HG03354 (cell line): ENCODE data around the gene NTN3.
"Not testable (repeated sequence)": the region's sequence is repeated elsewhere in the genome, so short reads cannot be mapped to it uniquely, and the experiment has no call there.

Experiments used
- ATAC-seq: cut with Tn5 transposase; IDR thresholded peaks from one replicate; pipeline ENCODE4 v1.9.1; 2021; ENCODE audit warnings: mild to moderate bottlenecking; ENCODE audit not compliant: unreplicated experiment, poor library complexity, severe bottlenecking

NTN3 gene

DNA sequence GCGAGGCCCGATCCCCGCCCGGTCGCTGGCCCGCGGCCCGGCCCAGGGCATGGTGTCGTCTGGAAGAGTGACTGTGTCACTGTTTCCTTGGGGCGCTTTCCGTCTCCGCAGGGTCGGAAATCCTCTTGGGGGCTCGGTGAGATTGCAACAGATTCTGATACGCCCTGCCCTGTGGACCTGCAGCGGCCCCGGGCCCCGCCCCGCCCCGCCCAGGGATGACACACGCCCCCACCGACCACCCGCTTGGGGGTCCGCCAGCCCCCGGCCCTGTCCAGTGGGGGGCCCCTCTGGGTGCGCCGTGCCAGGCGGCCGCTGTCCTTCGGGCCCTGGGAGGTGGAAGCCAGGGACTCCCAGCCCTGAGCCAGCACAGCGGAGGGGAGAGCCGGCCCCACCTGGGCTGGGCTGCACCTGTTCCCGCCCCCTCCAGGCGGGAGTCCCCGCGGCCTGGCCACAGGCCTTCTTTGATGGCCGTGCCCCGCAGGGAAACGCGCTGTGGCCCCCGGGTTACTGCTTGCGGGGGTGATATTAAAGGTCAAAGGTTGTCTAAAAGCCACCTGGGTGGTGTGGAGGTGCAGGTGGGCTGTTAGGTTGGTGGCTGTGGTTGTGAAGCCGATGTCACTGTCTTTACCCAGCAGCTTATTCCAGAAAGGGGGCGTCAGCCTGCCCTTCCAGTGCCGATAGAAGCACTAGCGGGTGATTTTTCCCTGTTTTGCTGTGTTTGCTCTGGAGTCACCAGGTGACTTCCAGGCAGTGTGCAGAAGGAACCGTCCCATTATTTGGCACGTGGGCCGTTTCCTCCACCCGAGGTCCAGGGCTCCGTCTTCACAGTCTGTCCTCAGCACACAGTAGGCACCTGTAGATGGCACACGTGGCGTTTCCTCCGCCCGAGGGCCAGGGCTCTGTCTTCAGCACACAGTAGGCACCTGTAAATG, 4.6 kb downstream of the NTN3 start:
- peak; percentile 9 for ATAC-seq

DNA sequence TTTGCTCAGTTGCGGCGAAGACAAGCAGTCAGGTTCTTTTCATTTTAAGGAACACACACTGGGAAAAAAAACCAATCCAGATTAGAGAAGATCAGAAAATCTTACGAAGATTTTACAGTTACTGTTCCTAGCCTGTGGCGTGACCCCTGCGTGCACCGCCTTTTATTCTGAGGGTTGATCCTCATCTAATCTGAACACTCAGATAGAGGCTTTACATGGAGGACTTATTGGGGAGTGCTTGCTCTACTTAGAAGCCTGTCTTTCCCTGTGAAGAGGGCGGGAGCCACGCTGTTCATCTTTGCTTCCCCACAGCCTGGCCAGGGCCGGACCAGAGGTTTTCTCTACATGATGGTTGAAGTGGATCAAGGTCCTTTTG, 5.2 kb downstream of the NTN3 start:
- no peak for ATAC-seq

DNA sequence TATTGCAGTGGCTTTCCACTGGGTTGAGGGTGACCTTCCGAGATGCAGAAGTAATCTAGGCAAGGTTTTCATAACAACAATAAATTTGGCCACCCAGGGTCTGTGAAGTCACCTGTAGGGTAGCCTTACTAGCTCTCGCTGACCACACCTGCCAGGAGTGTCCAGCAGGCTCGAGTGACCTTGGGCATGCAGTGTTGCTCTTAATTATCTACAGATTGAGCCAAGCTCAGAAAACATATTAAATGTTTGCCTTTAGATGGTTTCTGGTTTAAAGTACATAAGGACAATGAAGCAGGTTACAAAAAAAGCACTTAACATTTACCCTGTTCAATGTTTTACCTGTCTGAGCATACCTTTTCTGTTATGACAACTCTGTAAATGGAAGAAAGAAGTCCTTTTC, 5.6 kb downstream of the NTN3 start:
- ATAC-seq = no peak

DNA sequence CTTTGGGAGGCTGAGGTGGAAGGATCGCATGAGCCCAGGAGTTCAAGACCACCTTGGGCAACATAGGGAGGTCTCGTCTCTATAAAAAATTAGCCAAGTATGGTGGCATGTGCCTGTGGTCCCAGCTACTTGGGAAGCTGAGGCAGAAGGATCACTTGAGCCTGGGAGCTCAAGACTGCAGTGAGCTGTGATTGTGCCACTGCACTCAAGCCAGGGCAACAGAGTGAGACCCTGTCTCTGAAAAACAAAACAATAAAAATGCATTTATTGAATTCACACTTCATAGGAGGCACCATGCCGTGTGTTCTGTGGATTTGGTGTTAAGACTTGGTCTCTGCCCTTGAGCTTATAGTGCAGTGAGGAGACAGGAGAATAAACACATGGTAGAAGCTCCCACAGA, 6.2 kb downstream of the NTN3 start:
- no peak for ATAC-seq

DNA sequence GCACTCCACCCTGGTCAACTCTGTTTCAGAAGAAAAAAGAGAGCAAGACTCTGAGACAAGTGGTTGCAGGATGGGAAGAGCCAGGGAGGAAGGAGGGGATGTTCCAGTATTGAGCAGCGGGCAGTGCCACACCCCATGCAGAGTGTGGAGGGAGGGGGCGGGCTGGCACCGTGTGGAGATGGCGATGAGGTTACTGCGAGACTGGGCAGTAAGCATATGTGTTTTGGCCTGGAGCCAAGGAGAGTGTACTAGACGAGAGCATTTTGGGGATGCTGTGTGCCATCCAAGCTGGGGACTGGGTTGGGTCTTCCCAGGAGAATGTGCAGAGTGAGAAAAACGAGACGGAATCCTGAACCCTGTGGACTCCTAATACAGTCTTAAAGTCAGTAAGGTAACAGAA, 7.2 kb downstream of the NTN3 start:
- no peak for ATAC-seq

DNA sequence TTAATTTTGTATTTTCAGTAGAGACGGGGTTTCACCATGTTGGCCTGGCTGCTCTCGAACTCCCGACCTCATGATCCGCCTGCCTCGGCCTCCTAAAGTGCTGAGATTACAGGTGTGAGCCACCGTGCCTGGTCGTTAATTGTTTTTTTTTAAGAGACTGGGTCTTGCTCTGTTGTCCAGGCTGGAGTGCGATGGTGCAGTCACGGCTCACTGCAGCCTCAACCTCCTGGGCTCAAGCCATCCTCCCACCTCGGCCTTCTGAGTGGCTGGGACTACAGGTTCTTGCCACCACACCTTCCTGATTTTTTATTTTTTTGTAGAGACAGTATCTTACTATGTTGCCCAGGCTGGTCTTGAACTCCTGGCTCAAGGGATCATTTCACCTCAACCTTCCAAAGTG, 8.9 kb downstream of the NTN3 start:
- ATAC-seq = not testable (repeated sequence)

DNA sequence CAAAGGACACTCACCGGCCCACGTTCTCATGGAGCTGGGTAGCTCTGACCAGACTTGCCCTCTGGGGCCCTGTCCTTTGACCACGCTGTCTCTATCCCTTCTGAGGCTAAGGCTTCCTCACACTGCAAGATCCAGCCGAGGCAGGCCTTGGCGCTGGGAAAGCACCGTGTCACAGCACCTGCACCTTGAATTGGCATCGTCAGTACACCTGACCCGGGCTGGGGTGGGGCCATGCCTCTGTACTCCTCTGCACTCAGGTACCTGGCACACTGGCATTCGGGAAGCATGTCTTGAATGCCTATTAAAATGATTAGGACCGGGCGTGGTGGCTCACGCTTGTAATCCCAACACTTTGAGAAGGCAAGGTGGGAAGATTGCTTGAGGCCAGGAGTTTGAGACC, 9.9 kb downstream of the NTN3 start:
- ATAC-seq = no peak

DNA sequence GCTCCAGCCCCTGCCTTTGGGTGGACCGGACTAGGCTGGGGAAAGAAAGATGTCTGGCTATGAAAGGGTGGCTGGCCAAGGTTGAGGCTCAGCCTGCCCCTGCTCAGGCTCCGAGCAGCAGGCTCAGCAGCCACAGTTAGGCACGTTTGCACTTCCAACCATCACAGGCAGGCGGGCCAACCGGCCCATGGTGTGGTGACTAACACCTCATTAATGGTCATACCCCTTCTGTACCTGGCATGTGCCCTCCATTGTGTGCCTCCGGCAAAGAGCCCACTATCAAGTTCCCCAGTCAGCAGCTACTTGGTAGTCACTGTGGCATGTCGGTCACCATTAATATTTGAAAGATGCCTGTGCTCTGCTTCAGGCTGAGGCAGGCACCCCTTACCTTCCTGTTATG, 10.6 kb downstream of the NTN3 start:
- ATAC-seq = no peak

DNA sequence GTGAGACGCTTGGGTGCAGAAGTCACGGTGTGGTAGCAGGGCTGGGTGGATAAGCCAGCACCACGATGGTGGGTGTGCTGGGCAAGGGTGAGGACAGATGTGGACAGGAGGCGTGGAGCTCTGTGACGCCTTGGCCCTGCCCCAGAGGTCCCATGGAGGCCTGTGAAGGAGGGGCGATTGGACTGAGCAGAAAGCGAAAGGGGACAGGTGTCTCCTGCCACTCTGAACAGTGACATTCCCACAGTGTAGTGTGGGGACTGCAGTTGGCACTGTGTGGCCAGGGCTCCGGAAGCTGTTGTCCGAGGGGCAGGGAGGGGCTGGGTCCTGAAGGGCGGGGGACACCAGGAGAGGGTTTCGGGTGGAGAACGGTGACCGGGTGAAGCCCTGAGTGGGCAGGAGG, 11.2 kb downstream of the NTN3 start:
- ATAC-seq = no peak

DNA sequence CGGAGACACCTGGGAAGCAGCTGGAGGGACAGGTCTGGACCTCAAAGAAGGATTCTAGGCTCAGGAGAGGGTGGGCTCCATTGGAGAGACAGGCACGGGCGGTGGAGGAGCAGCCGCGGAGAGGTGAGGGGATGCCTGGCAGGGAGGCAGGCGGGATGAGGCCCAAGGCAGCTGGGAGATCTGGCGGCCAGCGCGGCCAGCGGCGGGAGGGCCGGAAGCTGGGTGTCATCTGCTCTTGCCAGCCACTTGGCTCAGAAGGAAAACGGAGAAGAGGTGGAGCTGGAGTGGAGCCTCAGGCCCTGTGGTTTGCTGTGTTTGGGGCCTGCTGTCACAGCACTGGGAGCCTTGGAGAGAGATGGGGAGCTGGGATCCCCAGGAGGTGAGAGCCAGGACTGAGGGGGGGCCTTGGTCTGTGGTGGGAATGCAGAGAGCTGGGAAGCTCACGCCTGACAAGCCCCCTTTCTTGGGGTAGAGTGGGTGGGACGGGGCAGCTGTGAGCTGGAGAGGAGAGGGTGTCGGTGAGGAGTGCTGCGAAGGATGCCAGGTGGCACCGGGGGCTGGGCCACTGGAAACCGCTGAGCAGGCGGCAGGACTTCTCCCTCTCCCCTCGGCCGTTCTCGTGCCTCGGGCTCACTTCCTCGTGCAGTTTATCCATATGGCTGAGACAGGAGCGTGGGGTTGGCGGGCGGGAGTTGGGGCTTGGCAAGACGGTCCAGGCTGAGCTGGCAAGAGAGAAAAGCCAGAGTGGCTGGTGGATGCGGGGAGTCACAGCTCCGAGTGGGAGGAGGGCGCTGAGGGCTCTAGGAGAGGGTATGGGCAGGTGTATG, 11.8 kb downstream of the NTN3 start:
- no peak for ATAC-seq

DNA sequence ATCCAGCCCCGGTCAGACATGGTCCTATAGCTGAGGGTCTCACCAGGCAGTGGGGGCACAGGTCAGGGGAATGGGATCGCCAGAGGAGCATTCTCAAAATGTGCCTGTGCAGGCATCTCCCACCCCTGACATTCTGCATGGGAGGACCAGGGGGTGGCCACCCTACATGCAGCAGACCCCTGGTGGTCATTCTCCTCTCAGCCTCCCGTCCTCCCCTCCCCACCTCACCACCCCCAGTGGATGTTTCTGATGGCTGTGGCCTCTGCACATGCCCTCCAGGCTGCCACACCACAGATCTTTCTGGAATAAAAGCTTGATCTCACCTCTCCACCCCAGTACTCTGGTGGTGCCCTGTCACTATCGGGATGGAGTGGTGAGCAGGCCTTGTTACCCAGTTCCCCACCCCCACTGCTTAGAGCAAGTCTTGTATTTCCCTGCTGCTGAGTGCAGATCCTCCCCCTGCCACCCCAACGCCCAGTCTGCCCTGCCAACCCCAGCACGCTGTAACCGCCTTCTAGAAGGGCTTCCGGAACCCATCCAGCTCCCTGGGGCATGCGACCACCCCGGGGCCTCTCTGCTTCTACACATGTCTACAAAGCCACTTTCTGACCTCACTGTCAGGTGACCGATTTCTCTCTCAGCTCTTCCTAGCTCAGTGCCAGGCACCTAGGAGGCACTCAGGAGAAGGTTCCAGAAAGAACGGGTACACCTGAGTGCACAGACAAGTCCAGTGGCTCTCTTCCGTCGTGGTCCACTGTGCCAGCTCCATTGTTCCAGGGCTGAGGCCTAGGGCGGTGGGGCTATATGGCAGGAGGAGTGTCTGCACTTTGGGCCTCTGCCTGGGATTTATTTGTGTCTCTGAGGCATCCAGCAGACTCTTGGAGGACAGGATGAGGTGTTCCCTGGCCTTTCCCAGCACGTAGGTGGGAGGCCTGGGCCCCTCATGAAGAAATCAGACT, 13.1 kb downstream of the NTN3 start:
- ATAC-seq = no peak

DNA sequence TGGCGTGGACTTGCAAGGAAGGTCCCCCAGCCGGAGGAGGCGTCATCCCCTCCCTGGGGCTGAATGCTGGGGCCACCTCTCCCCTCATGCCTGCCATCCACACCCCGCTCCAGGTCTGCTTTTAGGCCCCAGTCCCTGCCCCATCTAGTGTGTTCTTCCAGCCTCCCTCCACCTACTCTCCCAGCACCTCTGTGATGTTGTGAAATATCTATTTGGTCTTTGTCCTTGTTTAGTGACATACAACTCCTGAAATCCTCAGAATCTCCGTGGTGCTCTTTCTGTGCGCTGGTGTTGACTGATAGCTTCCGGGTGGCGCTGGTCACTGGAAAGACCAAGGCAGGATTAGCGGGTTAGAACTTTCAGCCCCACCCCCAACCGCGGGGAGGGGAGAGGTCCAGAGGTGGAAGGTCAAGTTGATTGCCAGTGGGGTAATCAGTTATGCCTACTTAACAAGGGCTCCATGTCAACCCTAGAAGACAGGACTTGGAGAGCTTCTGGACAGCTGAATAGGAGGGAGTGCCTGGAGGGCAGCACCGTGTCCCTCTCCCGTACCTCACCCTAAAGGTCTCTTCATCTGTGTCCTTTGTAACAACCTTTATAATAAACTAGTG, 13.9 kb downstream of the NTN3 start:
- no peak for ATAC-seq

DNA sequence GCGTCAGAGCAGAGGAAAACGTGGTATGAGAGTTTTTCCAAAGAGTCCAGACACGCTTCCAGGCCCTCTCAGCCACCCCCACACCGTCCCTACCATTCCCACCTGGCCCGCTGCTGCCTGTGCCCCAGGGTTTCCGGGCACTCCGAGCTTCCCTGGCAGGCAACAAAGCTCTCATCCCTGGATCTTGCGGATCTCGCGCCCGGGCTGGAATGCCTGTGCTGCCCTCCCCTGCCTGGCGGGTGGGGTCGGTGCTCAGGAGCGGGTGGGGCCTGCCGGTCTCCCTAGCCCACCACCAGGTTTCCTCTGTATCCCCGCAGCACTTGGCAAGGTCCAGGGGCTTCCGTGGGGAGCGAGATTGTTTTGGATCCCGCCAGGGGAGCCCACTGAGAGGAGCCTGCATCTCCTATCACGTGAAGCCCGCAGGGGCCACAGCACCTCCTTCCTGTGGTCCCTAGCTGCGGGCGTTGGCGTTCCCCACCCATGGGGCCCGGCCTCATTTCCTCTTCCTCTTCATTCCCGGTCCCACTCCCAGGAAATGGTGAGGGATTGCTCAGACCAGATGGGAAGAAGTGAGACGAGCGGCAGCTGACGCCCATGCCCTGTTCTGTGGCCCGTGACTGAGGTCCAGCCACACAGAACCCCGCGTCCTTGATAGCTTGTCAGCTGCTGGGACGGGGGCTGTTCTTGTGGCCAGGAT, 14.9 kb downstream of the NTN3 start:
- ATAC-seq = no peak

DNA sequence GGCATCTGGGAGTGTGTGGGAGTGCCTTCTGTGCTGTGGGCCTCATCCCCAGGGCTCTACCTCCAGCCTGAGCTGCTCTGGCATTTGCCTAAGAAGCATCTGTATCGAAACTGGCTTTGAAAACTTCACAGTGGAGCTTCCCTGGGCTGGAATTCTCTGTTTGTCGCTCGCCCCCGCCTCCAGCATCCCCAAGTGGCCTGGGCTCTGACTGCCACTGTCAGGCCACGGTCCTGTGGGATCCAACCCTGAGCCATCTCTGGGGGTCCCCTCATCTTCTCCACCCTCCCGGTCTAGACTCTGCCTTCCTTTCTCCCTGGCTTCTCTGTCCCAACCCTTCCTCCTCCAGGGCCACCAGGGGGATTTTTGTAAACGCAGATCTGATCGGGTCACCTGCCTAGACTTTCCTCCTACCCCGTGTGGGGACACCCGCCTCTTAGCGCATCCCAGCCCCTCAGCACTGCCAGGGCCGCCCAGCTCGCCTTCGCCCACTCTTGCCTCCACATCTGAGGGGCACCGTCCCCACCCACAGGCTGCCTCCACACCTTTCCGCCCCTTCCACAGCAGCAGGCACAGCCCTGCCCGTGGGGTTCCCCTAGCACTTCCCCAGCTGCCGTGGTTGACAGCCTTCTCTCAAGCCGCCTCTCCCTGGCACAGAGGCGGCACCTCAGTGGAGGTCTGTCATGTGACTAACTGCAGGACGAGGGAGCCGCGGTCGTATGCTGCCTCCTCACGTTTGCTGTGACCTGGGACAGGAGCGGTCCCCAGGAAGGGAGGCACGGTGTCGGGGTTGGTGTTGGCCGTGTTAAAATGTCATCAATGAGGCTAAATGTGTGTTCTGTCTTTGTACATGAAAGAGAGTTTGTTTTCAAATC, 15.8 kb downstream of the NTN3 start:
- ATAC-seq = peak; percentile 67

DNA sequence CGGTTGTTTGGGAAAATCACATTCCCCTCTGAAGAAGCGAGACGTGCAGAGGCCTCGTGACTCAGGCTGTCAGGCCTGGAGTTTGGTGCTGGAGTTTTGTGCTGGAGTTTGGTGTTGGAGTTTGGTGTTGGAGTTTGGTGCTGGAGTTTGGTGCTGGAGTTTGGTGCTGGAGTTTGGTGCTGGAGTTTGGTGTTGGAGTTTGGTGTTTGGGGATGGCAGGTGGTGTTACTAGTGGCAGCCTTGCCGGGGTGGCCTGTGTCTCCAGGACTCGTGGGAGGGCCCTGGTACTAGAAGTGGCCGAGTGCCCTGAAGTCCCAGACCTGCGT, 16.4 kb downstream of the NTN3 start:
- ATAC-seq = no peak

DNA sequence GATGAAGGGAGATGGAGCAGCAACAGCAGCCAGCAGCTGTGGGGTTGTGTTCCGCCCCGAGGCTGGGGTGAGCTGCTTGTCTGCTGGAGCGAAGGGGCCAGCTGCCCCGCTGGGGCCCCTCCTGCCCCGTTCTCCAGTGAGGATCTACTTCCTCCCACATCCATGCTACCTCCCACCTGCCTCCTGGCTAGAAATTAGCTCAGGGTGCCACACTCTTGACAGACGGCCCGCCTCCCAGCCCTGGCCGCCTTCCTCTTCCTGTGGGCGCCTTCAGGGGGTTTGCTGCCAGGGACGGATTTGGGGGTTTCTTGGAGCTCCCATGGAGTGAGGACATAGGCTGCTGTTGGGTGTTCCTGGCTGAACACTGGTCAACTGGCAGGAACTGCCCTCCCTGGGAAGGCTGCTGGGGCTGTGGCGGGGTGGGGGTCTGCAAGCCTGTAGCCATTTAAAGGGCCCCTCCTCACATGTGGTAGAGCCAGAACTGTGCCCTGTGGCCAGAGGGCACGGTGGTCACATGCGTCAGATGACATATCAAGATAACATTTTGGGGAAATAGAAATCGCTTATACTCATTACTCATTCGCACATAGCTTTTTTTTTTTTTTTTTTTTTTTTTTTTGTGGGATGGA, 16.9 kb downstream of the NTN3 start:
- ATAC-seq = no peak

DNA sequence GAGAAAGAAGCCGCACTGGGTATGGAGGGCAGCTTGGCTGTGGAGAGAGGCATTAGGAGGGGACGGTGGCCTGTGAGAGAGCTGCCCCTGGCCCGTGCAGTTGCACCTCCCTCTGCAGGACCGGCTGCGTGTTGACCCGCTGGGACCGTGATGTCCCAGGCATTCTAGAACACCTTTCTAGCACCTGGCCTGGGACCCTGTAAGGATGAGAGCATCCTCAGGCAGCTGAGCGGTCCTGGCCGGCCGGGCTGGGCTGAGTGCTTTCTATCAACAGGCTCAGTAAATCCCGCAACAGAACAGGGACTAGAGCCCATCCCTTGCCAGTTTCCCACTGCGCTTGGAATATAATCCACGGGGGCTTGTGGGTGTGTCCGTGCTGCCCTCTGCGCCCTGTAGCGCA, 18.5 kb downstream of the NTN3 start:
- ATAC-seq = no peak
